ENCODE results near the gene PAF1.
A peak's percentile ranks its signal among the peaks of the same experiment; 100 is the strongest.

Gene PAF1

DNA sequence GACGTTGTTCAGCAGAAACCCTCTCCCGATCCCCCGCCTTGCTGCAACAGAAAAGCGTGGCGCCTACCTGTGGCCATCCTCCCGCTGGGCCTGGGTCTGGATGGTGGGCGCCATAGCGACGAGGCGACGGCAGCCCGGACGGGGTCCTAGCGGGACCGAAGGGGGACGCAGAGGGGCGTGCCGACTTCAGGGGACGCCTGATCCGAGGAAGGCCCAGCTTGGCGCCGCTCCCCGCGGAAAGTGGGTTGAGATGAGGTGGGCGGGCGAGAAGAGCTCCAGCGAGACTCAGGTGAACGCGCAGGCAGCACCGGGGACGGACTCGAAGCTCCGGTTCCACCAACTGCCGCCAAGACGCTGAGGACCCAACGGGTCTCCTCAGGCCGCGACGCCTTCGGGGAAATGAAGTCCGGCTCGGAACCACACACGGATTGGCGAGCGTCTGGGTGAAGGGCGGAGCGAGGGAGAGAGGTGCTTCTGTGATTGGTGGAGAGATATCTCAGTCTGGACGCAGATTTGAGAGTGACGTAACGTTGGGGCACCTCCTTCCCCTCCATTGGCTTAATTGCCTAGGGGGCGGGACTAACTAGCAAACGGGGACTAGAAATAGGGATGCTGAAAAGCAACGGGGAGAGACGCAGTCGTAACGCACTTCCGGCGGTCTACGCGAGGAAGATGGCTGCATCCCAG is at the start of gene PAF1, which contains the start of gene MED29:
Gene PAF1, minus strand, starts transcription at position 356 of the 687 bp plus-strand sequence. Its CDS starts 242 bp downstream, at position 114.
Gene MED29, plus strand, starts transcription at position 628 of the 687 bp plus-strand sequence. Its CDS starts 45 bp downstream, at position 673.
- peak; percentile 81 to 84 for DNase-seq (ENCODE audit: low read depth in 2 of 2)

DNA sequence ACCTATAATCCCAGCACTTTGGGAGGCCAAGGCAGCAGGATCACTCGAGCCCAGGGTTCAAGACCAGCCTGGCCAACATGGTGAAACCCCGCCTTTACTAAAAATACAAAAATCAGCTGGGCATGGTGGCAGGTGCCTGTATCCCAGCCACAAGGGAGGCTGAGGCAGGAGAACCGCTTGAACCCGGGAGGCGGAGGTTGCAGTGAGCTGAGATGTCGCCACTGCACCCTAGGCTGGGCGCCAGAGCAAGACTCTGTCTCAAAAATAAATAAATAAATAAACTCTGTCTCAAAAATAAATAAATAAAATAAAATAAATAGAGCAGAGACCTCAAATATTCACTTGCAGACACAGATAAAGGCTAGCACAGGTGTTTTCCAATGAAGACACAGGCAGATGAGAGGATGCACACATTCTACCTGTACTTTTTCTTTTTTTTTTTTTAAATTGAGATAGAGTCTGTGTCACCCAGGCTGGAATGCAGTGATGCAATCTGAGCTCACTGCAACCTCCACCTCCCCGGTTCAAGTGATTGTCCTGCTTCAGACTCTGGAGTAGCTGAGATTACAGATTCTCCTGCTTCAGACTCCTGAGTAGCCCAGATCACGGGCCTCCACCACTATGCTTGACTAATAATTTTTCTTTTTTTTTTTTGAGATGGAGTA is 47.5 kb upstream of the PAF1 start:
- no peak for DNase-seq (ENCODE audit: low read depth in 2 of 2)

DNA sequence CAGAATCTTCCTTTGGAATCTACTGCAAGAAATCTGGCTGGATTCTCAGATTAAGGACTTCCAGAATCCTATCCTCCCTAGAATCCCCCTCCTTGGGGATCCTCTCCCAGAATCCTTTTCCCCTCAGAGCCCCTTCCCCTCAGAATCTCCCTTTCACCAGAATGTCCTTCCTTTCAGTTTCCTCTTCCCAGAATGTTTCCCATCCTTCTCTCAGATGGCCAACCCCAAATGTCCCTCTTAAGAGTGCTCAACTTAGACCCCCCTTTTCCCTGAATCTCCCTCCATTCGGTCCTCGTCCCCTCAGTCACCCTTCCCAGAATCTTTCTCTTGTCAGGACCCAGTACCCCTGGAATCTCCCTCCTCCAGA is 45.4 kb upstream of the PAF1 start:
- no peak for DNase-seq (ENCODE audit: low read depth in 2 of 2)

DNA sequence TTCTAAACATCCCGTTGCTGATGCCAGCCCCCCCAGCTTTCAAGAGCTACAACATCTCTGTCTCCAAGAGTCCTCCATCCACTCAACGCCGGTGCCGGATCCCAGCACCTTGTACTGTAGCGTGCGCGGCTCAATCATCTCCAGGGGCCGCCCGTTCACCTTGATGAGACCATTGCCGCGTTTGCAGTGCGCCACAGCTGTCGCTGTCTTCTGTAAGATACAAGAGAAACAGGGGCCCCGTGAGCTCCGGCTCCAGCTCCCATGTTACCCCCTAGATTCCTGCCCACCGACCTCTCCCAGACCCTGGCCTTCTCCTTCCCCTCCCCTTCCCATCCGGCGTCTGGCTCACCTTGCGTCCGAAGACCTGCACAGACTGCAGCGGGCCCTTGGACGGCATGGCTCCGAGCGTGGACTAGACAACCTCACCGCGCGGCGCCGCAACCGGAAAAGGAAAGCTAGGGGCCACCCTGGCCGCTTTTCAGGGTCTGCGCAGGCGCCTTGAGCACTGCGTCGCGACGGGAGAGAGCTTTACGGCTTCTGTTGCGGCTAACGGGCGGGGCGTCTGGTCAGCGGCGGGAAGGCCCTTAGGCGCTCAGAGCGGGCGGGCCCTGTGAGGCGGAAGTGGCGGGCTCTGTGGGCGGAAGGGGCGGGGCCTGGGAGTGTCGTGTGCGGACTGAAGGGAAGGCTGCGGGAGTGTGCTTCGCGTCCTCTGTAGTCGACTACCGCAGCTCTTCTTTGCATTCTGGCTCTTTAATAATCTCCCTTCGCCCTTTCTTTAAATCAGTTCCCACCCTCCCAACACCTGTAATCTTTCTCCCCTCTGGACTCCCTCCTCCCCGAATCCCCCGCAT is 44.8 kb upstream of the PAF1 start, which contains the start of gene RPS16:
Gene RPS16, minus strand, starts transcription at position 451 of the 851 bp plus-strand sequence. Its CDS starts 54 bp downstream, at position 397.
- DNase-seq (ENCODE audit: low read depth in 2 of 2), result peak; percentile 99

DNA sequence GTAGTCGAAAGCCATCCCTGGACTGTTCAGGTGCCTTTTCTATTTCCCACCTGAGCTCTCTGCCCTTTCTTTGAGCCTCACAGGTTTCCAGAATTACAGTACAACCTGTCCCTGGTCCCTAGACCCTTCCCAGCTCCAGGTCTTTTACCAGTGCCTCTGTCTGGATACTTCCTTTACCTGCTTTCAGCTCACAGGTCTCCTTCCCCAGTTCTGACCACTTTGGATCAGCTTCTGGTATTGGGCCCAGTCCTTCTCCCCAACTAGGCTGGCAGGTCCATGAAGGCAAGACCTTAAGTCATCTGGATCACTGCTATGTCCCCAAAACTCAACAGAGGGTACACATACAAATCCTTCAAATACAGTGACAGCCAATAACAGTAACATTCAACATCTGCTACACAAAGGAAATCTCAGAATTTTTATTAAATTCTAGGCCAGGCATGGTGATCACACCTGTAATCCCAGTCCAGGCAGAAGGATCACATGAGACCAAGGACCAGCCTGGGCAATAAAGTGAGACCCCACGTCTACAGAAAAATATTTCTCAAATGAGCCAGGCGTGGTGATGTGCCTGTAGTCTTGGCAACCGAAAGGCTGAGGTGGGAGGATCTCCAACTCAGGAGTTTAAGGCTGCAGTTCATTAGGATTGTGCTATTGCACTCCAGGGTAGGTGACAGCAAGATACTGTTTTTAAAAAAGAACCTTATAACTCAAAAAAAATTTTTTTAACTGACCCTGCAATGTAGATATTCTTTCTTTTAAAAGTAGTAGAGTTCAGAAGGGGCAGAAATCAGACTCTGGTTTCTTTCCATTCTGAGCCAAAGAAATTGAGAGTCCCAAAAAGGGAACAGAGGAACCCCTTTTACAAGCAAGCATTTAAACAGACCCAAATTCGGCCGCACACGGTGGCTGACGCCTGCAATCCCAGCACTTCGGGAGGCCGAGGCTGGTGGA is 43.5 kb upstream of the PAF1 start:
- DNase-seq (ENCODE audit: low read depth in 2 of 2), result no peak

DNA sequence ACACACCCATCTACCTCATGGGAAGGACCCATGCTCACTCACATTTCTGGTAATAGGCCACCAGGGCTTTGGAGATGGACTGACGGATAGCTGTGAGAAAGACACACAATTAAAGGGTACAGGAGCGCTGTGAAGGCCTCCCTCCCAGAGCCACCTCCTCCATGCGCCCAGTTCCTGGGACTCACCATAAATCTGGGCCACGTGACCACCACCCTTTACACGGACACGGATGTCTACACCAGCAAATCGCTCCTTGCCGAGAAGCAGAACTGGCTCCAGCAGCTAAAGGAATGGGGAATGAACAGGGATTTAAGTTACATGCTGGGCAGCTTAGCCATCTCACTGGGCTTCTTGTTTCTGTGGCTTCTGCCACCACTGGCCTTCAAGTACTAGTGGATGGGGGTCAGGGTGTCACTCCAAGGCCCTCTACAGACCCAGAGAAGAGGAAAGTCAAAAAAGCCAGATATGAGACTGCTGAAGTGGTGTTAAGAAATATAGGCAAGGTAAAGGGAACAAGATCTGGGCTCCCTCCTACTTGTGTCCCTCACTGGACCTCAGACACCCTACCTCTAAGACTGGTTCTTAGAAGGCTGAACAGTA is 42.7 kb upstream of the PAF1 start:
- DNase-seq (ENCODE audit: low read depth in 2 of 2), result no peak

DNA sequence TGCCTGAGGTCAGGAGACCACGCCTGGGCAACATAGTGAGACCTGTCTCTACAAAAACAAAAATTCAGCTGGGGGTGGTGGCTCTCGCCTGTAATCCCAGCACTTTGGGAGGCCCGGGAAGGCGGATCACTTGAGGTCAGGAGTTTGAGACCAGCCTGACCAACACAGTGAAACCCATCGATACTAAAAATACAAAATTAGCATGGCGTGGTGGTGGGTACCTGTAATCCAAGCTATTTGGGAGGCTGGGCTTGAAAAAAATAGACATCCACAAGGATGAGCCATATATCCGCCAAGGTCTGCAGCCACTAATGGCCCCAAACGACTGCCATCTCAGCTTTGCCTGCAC is 41.7 kb upstream of the PAF1 start:
- DNase-seq (ENCODE audit: low read depth in 2 of 2), result no peak

DNA sequence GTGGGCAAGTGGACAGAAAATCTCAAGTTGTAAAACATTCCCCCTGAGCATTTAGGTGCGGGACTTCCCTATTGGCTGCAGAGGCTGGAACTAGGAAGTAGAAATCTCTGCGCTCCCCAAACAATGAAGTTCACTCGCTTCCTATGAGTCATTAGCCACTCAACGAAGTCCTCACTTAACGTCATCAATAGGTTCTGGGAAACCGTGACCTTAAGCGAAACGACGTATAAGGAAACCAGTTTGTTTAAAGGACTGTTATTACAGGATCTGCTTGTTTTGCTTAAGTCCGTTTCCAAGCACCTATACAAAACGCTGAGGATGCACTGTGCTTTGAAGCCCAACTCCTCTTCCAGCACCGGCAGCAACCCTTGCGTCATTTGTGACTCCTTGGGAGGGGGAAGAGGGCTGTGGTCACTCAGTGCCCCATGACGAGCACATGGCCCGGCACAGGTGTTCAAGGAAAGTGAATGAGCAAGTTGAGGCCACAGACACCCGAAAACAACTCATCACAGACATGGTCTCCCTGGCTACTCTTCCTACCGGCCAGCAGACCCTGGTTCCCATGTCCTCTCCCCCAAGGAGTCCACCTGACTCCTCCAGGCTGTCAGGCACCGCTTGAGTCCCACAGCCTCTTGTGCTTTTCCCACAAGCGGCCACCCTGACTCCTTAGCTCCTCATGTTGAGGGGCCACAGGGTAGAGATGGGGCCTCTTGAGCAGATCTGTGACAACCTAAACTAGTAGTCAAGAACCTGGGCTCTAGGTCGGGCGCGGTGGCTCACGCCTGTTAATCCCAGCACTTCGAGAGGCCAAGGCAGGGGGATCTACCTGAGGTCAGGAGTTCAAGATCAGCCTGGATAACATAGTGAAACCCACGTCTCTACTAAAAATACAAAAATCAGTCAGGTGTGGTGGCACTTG is 40.0 kb upstream of the PAF1 start:
- no peak for DNase-seq (ENCODE audit: low read depth in 2 of 2)

DNA sequence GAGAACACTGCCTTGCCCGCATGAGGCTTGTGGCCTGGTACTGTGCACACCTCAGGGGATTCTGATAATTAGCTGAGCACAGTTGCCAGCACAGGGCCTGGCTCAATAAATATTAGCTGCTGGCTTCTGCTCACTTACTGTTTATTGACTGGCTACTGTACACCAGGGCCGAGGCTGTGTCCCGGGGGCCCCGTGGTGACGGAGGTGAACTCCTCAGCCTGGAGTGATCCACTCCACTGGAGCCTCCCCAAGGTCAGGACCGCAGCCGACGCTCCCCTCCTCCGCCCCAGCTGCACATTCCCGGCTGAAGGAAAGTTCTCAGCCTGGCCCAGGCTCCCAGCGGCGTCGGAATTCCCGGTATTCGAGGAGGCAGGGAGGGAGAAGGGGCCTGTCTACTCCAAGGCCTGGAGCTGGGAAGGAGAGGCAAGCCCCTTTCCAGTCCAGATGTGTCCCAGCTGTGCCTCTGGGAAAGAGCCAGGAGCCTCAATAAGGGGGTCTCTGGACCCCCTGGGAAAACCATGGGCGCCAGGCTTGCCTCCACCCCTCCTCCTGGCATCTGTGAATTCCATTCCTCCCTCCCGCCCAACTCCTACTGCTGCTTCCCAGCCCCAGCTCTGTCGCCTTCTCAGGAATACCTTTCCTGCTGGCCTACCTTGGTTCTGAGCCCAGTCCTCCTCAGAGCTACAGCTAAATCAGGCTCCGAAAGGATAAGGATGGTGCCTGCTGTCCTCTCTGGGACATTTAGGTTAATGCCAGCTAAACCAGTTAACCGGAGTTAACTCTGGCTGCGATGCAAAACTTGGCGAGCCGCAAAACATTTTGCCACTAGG is 37.6 kb upstream of the PAF1 start:
- no peak for DNase-seq (ENCODE audit: low read depth in 2 of 2)

DNA sequence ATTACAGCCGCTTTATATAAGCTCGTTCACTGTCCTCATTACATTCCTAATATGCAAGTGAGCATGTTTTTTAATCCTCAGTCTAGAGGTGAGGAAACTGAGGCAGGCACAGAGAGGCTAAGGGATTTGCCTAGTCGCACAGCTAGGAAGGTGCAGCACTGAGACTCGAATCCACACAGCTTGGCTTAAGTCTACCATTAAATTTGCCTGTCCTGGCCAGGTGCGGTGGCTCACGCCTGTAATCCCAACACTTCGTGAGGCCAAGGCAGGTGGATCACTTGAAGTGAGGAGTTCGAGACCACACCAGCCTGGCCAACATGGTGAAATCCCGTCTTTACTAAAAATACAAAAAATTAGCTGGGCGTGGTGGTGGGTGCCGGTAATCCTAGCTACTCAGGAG is 36.8 kb upstream of the PAF1 start:
- DNase-seq (ENCODE audit: low read depth in 2 of 2), result no peak

DNA sequence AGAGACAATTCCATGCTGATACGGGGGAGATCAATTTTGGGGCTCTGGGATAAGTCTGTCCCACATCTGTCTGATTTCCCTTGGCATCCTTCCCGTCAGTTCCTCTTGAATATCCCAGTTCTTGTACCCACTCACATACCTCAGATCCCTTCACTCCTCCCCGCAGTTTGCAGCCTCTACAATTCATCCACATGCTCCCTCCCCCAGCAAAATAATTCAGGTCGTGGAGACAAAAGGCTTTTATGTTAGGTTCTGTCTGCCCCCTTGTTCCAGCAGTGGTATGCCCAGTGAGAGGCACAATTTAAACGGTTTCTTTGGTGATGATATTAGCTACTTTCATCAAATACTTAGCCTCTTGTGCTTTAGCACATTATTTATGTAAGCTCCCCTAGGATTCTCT is 35.3 kb upstream of the PAF1 start:
- DNase-seq (ENCODE audit: low read depth in 2 of 2), result no peak

DNA sequence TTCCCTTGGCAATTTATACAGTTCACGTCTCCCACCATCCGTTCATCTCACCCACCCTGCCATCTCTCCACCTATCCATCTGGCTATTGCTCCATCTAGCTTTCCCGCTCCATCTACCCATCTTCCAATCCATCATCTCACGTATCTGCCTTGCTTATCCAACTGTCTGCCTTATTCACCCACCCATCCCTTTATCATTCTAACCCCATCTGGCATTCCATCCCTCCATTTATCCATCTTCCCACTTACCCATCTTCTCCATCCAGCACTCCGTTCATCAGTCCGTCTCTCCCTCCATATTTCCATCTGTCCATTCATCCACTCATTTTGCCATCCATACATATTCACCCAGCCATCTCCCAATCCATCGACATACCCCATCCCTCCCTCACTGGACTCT is 34.8 kb upstream of the PAF1 start:
- DNase-seq (ENCODE audit: low read depth in 2 of 2), result no peak

DNA sequence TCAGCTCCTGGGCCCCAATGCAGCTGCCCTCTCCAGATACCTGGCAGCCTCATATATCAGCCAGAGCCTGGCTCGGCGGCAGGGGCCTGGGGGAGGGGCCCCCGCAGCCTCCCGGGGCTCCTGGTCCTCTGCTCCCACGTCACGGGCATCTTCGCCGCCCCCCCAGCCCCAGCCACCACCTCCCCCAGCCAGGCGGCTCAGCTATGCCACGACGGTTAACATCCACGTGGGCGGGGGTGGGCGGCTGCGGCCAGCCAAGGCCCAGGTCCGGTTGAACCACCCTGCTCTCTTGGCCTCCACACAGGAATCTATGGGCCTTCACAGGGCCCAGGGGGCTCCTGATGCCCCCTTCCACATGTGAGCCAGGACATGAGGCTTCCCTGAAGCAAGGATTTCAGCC is 34.0 kb upstream of the PAF1 start:
- DNase-seq (ENCODE audit: low read depth in 2 of 2), result no peak

DNA sequence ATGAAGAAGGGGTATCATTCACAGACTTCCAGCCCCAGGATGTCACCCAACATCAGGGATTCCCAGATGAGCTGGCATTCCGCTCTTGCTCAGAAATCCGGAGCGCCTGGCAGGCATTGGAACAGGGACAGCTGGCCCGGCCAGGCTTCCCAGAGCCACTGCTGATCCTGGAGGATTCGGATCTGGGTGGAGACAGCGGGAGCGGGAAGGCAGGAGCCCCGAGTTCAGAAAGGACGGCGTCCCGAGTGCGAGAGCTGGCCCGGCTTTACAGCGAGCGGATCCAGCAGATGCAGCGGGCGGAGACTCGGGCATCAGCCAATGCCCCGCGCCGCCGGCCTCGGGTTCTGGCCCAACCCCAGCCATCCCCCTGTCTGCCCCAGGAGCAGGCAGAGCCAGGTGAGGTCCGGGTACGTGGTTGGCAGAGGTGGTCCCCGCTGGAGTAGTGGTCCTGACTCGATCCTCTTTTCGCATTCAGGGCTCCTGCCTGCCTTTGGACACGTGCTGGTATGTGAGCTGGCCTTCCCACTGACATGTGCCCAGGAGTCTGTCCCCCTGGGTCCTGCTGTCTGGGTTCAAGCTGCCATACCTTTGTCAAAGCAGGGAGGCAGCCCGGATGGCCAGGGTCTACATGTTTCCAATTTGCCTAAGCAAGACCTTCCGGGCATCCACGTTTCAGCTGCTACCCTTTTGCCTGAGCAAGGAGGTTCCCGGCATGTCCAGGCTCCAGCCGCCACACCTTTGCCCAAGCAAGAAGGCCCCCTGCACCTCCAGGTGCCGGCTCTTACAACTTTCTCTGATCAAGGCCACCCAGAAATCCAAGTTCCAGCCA is 32.6 kb upstream of the PAF1 start:
- DNase-seq (ENCODE audit: low read depth in 2 of 2), result no peak

DNA sequence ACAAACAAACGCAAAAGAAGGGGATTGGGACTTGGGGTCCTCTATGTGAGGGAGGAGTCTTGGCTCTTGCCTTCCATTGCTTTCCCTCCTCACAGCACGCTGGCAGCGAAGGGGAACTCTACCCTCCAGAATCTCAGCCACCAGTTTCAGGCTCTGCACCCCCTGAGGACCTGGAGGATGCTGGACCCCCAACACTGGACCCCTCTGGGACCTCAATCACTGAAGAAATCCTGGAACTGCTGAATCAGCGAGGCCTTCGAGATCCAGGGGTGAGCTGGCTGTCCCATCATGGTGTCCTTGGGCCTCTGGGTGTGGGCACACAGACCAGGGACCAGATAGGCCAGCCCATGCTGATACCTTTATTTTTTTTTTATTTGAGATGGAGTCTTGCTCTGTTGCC is 31.1 kb upstream of the PAF1 start:
- no peak for DNase-seq (ENCODE audit: low read depth in 2 of 2)

DNA sequence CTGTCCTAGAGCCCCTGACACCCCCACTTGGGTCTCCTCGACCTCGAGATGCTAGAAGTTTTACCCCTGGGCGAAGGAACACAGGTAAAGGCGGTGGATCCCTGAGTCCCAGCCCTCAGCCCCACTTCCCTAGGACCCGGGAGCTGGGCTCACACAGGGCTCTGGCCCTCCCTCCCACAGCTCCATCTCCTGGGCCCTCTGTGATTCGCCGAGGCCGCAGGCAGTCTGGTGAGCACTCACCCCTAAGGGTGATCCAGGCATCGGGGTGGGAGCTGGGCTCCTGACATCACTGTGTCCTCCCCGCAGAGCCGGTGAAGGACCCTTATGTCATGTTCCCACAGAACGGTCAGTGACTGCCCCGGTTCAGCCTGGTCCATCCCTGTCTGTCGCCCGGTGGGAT is 29.9 kb upstream of the PAF1 start:
- no peak for DNase-seq (ENCODE audit: low read depth in 2 of 2)

DNA sequence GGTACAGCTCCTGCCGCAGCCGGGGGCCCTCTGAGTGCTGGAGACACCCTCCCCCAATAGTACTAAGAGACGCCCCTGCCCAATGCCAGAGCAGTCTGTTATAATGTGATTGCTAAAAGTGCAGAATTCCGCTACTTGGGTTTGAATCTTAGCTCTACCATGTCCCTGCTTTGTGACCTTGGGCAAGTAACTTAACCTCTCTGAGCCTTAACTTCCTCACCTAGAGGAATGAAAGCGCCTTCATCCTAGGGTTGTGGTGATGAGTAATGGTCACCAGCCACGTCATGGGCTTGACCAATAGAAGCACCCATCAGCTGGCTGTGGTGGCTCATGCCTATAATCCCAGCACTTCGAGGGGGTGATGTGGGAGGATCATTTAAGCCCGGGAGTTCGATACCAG is 28.1 kb upstream of the PAF1 start:
- DNase-seq (ENCODE audit: low read depth in 2 of 2), result no peak

All from stimulated activated CD8-positive, alpha-beta memory T cell treated with anti-CD3 and anti-CD28 coated beads, Interleukin-7, amount 100 ng/mL, for 1 hour (primary cell).